IMR-90 (cell line): ENCODE measurements around the gene VPS33B. TPM values are rescaled to one million over a fixed set of nuclear protein-coding genes. Genes with fewer than 3 reads are reported as not detected.

Source experiments
- ATAC-seq: fragments of 200-7000 bp; cut with Tn5 transposase; 2 replicates; pipeline ENCODE4 v1.9.1; 2020; ENCODE audit warnings: low read depth, mild to moderate bottlenecking, moderate library complexity
- BruUV-seq: library from RNA; stranded (reverse); fragments of 400-500 nt; replicated peaks from 2 replicates; lab custom pipeline; 2021; lab: Mats Ljungman, UMichigan
- CTCF ChIA-PET: fragments of 300-600 bp; formaldehyde crosslinking; extraction: SDS; loops from one replicate; lab custom pipeline; 2021; ENCODE audit warnings: antibody characterized with exemption; lab: Yijun Ruan, JAX
- POLR2A ChIA-PET: fragments of 300-600 bp; sonication (Branson Sonifier 250); formaldehyde crosslinking; loops from one replicate; lab custom pipeline; 2022; ENCODE audit warnings: antibody characterized with exemption; ENCODE audit not compliant: unreplicated experiment; lab: Charles Lee
- DNase-seq: peaks from one replicate; pipeline ENCODE4 v3.0.0; 2013
- H2AFZ ChIP-seq: replicated peaks from 2 replicates; pipeline ENCODE3; 2013; ENCODE audit warnings: low read length, mild to moderate bottlenecking; ENCODE audit not compliant: poor library complexity
- H2AK5ac ChIP-seq: 2 replicates; pipeline ENCODE4 v1.6.1; 2013; ENCODE audit warnings: low read depth, low read length, inconsistent platforms
- H2AK9ac ChIP-seq: replicated peaks from 2 replicates; pipeline ENCODE3; 2013; ENCODE audit warnings: mild to moderate bottlenecking, low read depth, low read length, moderate library complexity; ENCODE audit not compliant: poor library complexity
- H2BK120ac ChIP-seq: 2 replicates; pipeline ENCODE4 v1.6.1; 2013; ENCODE audit warnings: low read depth, low read length, inconsistent platforms
- H2BK15ac ChIP-seq: 3 replicates; pipeline ENCODE4 v1.6.1; 2013; ENCODE audit warnings: low read depth, low read length, inconsistent platforms
- H2BK20ac ChIP-seq: 2 replicates; pipeline ENCODE4 v1.6.1; 2013; ENCODE audit warnings: low read depth, mild to moderate bottlenecking, inconsistent platforms, low read length, moderate library complexity
- H2BK5ac ChIP-seq: 2 replicates; pipeline ENCODE4 v1.6.1; 2013; ENCODE audit warnings: mild to moderate bottlenecking, low read depth, low read length, inconsistent platforms; ENCODE audit not compliant: poor library complexity, severe bottlenecking
- H3K14ac ChIP-seq: replicated peaks from 2 replicates; pipeline ENCODE4 v1.6.1; 2013; ENCODE audit warnings: low read depth, low read length, inconsistent platforms
- H3K18ac ChIP-seq: 2 replicates; pipeline ENCODE4 v1.6.1; 2013; ENCODE audit warnings: low read depth, low read length, control low read depth
- H3K23ac ChIP-seq: 2 replicates; pipeline ENCODE4 v1.6.1; 2013; ENCODE audit warnings: low read depth, low read length, inconsistent platforms
- H3K27ac ChIP-seq: 2 replicates; pipeline ENCODE4 v1.5.1; 2013; ENCODE audit warnings: mild to moderate bottlenecking, control low read depth, low read length; ENCODE audit not compliant: insufficient read depth
- H3K27me3 ChIP-seq: 2 replicates; pipeline ENCODE4 v1.6.1; 2013; ENCODE audit warnings: low read length; ENCODE audit not compliant: control insufficient read depth, insufficient read depth
- H3K36me3 ChIP-seq: 2 replicates; pipeline ENCODE4 v1.6.1; 2013; ENCODE audit warnings: low read length, mixed read lengths; ENCODE audit not compliant: control insufficient read depth, insufficient read depth
- H3K4ac ChIP-seq: 2 replicates; pipeline ENCODE4 v1.6.1; 2013; ENCODE audit warnings: low read depth, low read length, inconsistent platforms
- H3K4me1 ChIP-seq: 2 replicates; pipeline ENCODE4 v1.6.1; 2013; ENCODE audit warnings: low read length, mixed read lengths; ENCODE audit not compliant: control insufficient read depth, insufficient read depth
- H3K4me2 ChIP-seq: 2 replicates; pipeline ENCODE4 v1.6.1; 2013; ENCODE audit warnings: low read depth, mild to moderate bottlenecking, control low read depth, low read length, moderate library complexity
- H3K4me3 ChIP-seq: 2 replicates; pipeline ENCODE4 v1.5.1; 2013; ENCODE audit warnings: low read depth, mild to moderate bottlenecking, control low read depth, low read length, moderate library complexity; ENCODE audit not compliant: insufficient read depth
- H3K56ac ChIP-seq: 2 replicates; pipeline ENCODE4 v1.6.1; 2013; ENCODE audit warnings: low read length, inconsistent platforms; ENCODE audit not compliant: insufficient read depth; ENCODE audit errors: extremely low read depth
- H3K79me1 ChIP-seq, 2 experiments: 2 replicates each; pipeline ENCODE4 v1.6.1; 2013; ENCODE audit warnings: low read length in 2 of 2, inconsistent platforms in 1 of 2, low read depth in 1 of 2
- H3K9ac ChIP-seq: 2 replicates; pipeline ENCODE4 v1.6.1; 2013; ENCODE audit warnings: low read depth, low read length, control low read depth
- H3K9me1 ChIP-seq: 2 replicates; pipeline ENCODE4 v1.6.1; 2013; ENCODE audit warnings: low read length, inconsistent platforms; ENCODE audit not compliant: insufficient read depth
- H3K9me3 ChIP-seq: 2 replicates; pipeline ENCODE4 v1.6.1; 2013; ENCODE audit warnings: low read length; ENCODE audit not compliant: control insufficient read depth, insufficient read depth
- H4K20me1 ChIP-seq: 2 replicates; pipeline ENCODE4 v1.6.1; 2013; ENCODE audit warnings: low read length, inconsistent platforms; ENCODE audit not compliant: insufficient read depth
- H4K5ac ChIP-seq: 2 replicates; pipeline ENCODE4 v1.6.1; 2013; ENCODE audit warnings: mild to moderate bottlenecking, low read depth, low read length, control low read depth
- H4K8ac ChIP-seq, 2 experiments: 2 replicates each; pipeline ENCODE4 v1.6.1; 2013; ENCODE audit warnings: low read depth in 2 of 2, low read length in 2 of 2, control low read depth in 1 of 2, inconsistent platforms in 1 of 2
- H4K91ac ChIP-seq: 2 replicates; pipeline ENCODE4 v1.6.1; 2013; ENCODE audit warnings: low read depth, low read length, inconsistent platforms; ENCODE audit not compliant: insufficient read depth
- BHLHE40 ChIP-seq: fragments of 150-350 bp; IDR thresholded peaks from 2 replicates; pipeline ENCODE4 v1.6.1; 2016; ENCODE audit warnings: mild to moderate bottlenecking, low read depth, low read length
- CTCF ChIP-seq: conservative IDR thresholded peaks from 2 replicates; pipeline ENCODE4 v1.5.1; 2012; ENCODE audit warnings: mild to moderate bottlenecking, low read depth, low read length, improper control_type of control experiment
- MXI1 ChIP-seq: IDR thresholded peaks from 2 replicates; pipeline ENCODE4 v1.6.1; 2012; ENCODE audit warnings: low read depth, mild to moderate bottlenecking, low read length, moderate library complexity, borderline replicate concordance
- RAD21 ChIP-seq: IDR thresholded peaks from 2 replicates; pipeline ENCODE4 v1.6.1; 2012; ENCODE audit warnings: low read length, improper control_type of control experiment
- RCOR1 ChIP-seq: IDR thresholded peaks from 2 replicates; pipeline ENCODE4 v1.6.1; 2012; ENCODE audit warnings: mild to moderate bottlenecking, low read length, improper control_type of control experiment; ENCODE audit not compliant: insufficient replicate concordance
- USF2 ChIP-seq: fragments of 150-350 bp; IDR thresholded peaks from 2 replicates; pipeline ENCODE4 v1.6.1; 2017; ENCODE audit warnings: mild to moderate bottlenecking, antibody characterized with exemption, low read length, low read depth
- WGBS, 2 experiments: methylation state at CpG; one replicate each; pipeline versions ENCODE4 v1.1.5 to v1.1.7; 2013; ENCODE audit warnings: missing lambda C conversion rate in 2 of 2; ENCODE audit not compliant: insufficient read length in 1 of 2; ENCODE audit errors: extremely low coverage in 2 of 2; 5-methylcytosine and 5-hydroxymethylcytosine counted together
- dilution Hi-C: fragments of 300-500 bp; cut with HindIII; formaldehyde crosslinking; loops from one replicate; pipeline ENCODE4 v1.14.3; 2018; ENCODE audit warnings: low sequenced_read_pairs; ENCODE audit not compliant: unreplicated experiment
- in situ Hi-C: fragments of 300-500 bp; cut with MboI; formaldehyde crosslinking; loops from 3 replicates; pipeline ENCODE4 v1.14.3; 2019; ENCODE audit warnings: low sequenced_read_pairs, inconsistent platforms, mixed read lengths
- intact Hi-C: fragments of 100-400 bp; cut with micrococcal nuclease; formaldehyde crosslinking; loops from 2 replicates; pipeline ENCODE4 v1.10.0; 2022
- polyA plus RNA-seq, 3 experiments: library from polyadenylated mRNA; depleted of rRNA; stranded (reverse); fragments of >200 nt; gene quantifications; 2 replicates each; pipeline ENCODE4 v1.2.3, GENCODE V29; 2012; ENCODE audit warnings: low replicate concordance in 1 of 3
- total RNA-seq: library from RNA; depleted of rRNA; stranded (reverse); fragments of >200 nt; gene quantifications from 2 replicates; pipeline ENCODE4 v1.2.3, GENCODE V29; 2012

The VPS33B gene
- total and polyA plus RNA-seq, 2 of the 4 experiments (the other 2 are of a cell fraction), result 9.0 to 11.3 TPM

- H3K4me2 ChIP-seq, result peak overlapping the region; percentile 93
- intact Hi-C loops, result loop anchor here (2.0 kb wide), 1 partner anchor 37 kb away; no protein-coding TSS in a partner anchor
- DNase-seq, result no peak
These were observed 28.4 kb downstream of the VPS33B start for GRCh38 chr15:90994059-90994416.

More at GRCh38 chr15:90994059-90994416, 28.4 kb downstream of the VPS33B start:
- Histone ChIP-seq H3K36me3 (peaks cover 6% of the 10 kb centered on the region), H2AK9ac (peak overlapping the region; percentile 52), H2BK20ac (no peak overlapping the region), H3K18ac (no peak overlapping the region), H3K4me3 (peak overlapping the region; percentile 96), H3K9ac (peak overlapping the region; percentile 88), H2BK120ac (peak overlapping the region; percentile 70), H3K27me3 (no peaks in the 10 kb centered on the region), H3K27ac (peak overlapping the region; percentile 72; the same call in 1 of the 2 replicates), H3K4me1 (no peaks in the 10 kb centered on the region), H2BK15ac (no peak overlapping the region), H2BK5ac (peak overlapping the region; percentile 83), H3K23ac (peak overlapping the region; percentile 81; the same call in 1 of the 2 replicates), H4K91ac (peak overlapping the region; percentile 89), H3K56ac (peak overlapping the region; percentile 66), H3K79me1 (peaks cover 5 to 14% of the 10 kb centered on the region in 2 experiments; a peak in 3 of 4 replicates), H3K9me1 (peaks cover 2% of the 10 kb centered on the region; the same call in 1 of the 2 replicates), H3K9me3 (no peaks in the 10 kb centered on the region), H3K4ac (peak overlapping the region; percentile 90), H4K8ac (peak overlapping the region; percentile 54 to 64; a peak in 2 of 4 replicates), H3K14ac (peak overlapping the region; percentile 83), H2AFZ (peak overlapping the region; percentile 99), H4K5ac (no peak overlapping the region; the same call in 1 of the 2 replicates), H2AK5ac (peak overlapping the region; percentile 75; the same call in 1 of the 2 replicates), H4K20me1 (no peaks in the 10 kb centered on the region)
- BruUV-seq, result no TSS peak
- CTCF ChIA-PET, result no interaction called here
- 0% methylated on average over 36 of the region's 50 CpGs; no CpG with 5 or more reads in 1 of the 2 experiments for WGBS, 2 experiments
- in situ Hi-C loops (loop anchor here (25.0 kb wide), 2 partner anchors 1818 to 1993 kb away; no protein-coding TSS in a partner anchor), dilution Hi-C loops (no loop called here)
- TF ChIP-seq RAD21 (no peak), RCOR1 (no peak), MXI1 (no peak), BHLHE40 (no peak), CTCF (no peak), USF2 (no peak)
- peak; percentile 21 for ATAC-seq
- POLR2A ChIA-PET, result interaction anchor here (0.5 kb wide), 1 partner anchor 282 kb away, joined by 8 read pairs; no protein-coding TSS in a partner anchor
